ENCODE results near the gene FAM241B.

Gene FAM241B

DNA sequence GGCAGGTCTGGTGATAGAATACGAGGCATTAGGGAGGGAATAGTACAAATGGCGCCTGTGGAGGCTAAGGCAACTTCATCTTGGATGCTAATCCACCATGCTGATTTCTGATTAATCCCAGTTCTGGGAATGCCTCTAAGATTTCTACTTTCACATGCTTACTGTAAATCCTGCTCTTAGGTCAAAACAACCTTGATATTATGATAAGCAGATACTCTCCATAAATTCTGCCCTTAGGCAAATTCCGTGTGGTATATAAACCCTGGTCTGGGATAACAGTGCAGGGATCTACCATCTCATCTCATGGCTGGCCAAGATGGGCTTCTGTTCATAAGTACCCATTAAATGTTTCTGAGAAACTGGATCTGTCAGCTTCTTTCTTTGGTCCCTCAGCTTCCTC lies 45.4 kb upstream of the FAM241B start:
- Histone ChIP-seq H3K4me3 (ENCODE audit: low read depth, low read length, poor library complexity, severe bottlenecking) (no peak overlapping the region), H3K27me3 (ENCODE audit: insufficient read depth, low read length) (no peaks in the 10 kb centered on the region), H3K4me2 (ENCODE audit: low read length) (no peak overlapping the region), H3K9me3 (ENCODE audit: low read length) (no peaks in the 10 kb centered on the region), H3F3A (ENCODE audit: insufficient read depth, low read length) (no peaks in the 10 kb centered on the region), H3K4me1 (ENCODE audit: insufficient read depth, low read length, severe bottlenecking) (no peaks in the 10 kb centered on the region), H4K20me1 (ENCODE audit: insufficient read depth, low read length) (no peaks in the 10 kb centered on the region), H3K9me2 (ENCODE audit: low read depth, low read length) (no peaks in the 10 kb centered on the region), H3K79me2 (ENCODE audit: insufficient read depth, low read length) (no peaks in the 10 kb centered on the region), H3K9ac (ENCODE audit: low read length) (no peak overlapping the region), H3K27ac (ENCODE audit: low read depth, low read length, poor library complexity, severe bottlenecking) (no peak overlapping the region), H2AFZ (ENCODE audit: low read length) (no peak overlapping the region), H3K36me3 (ENCODE audit: insufficient read depth, low read length) (no peaks in the 10 kb centered on the region)
- TF ChIP-seq EZH2 (IDR thresholded peaks at IDR 0.05; ENCODE audit: borderline replicate concordance, low read length), result no peak
- no peak for TF ChIP-seq CTCF (IDR thresholded peaks at IDR 0.05; ENCODE audit: low read length)

- Histone ChIP-seq H3K79me2 (ENCODE audit: insufficient read depth, low read length) (no peaks in the 10 kb centered on the region), H3K36me3 (ENCODE audit: insufficient read depth, low read length) (no peaks in the 10 kb centered on the region), H3K9me2 (ENCODE audit: low read depth, low read length) (no peaks in the 10 kb centered on the region), H3K9me3 (ENCODE audit: low read length) (no peaks in the 10 kb centered on the region), H3K27ac (ENCODE audit: low read depth, low read length, poor library complexity, severe bottlenecking) (no peak overlapping the region), H3K4me2 (ENCODE audit: low read length) (no peak overlapping the region), H3K4me1 (ENCODE audit: insufficient read depth, low read length, severe bottlenecking) (no peaks in the 10 kb centered on the region), H3K4me3 (ENCODE audit: low read depth, low read length, poor library complexity, severe bottlenecking) (no peak overlapping the region), H3F3A (ENCODE audit: insufficient read depth, low read length) (no peaks in the 10 kb centered on the region), H4K20me1 (ENCODE audit: insufficient read depth, low read length) (no peaks in the 10 kb centered on the region), H2AFZ (ENCODE audit: low read length) (no peak overlapping the region), H3K27me3 (ENCODE audit: insufficient read depth, low read length) (no peaks in the 10 kb centered on the region), H3K9ac (ENCODE audit: low read length) (no peak overlapping the region)
- TF ChIP-seq EZH2 (IDR thresholded peaks at IDR 0.05; ENCODE audit: borderline replicate concordance, low read length), result no peak
- TF ChIP-seq CTCF (IDR thresholded peaks at IDR 0.05; ENCODE audit: low read length), result no peak
Observed at GRCh38 chr10:69588358-69588757, 41.7 kb upstream of the FAM241B start.

GRCh38 chr10:69600761-69601330 lies 29.2 kb upstream of the FAM241B start:
- Histone ChIP-seq H3K4me2 (ENCODE audit: low read length) (no peak overlapping the region), H3K4me3 (ENCODE audit: low read depth, low read length, poor library complexity, severe bottlenecking) (no peak overlapping the region), H2AFZ (ENCODE audit: low read length) (no peak overlapping the region)

More at GRCh38 chr10:69600761-69601330, 29.2 kb upstream of the FAM241B start:
- Histone ChIP-seq H3K9me3 (ENCODE audit: low read length) (no peaks in the 10 kb centered on the region), H3K9ac (ENCODE audit: low read length) (no peak overlapping the region), H4K20me1 (ENCODE audit: insufficient read depth, low read length) (no peaks in the 10 kb centered on the region), H3K9me2 (ENCODE audit: low read depth, low read length) (no peaks in the 10 kb centered on the region), H3K27me3 (ENCODE audit: insufficient read depth, low read length) (no peaks in the 10 kb centered on the region), H3K27ac (ENCODE audit: low read depth, low read length, poor library complexity, severe bottlenecking) (no peak overlapping the region), H3K4me1 (ENCODE audit: insufficient read depth, low read length, severe bottlenecking) (no peaks in the 10 kb centered on the region), H3F3A (ENCODE audit: insufficient read depth, low read length) (no peaks in the 10 kb centered on the region), H3K36me3 (ENCODE audit: insufficient read depth, low read length) (no peaks in the 10 kb centered on the region), H3K79me2 (ENCODE audit: insufficient read depth, low read length) (no peaks in the 10 kb centered on the region)
- TF ChIP-seq EZH2 (IDR thresholded peaks at IDR 0.05; ENCODE audit: borderline replicate concordance, low read length) (no peak), CTCF (IDR thresholded peaks at IDR 0.05; ENCODE audit: low read length) (no peak)
